ENCODE data around the gene SMG6. TPM values are rescaled to one million over a fixed set of nuclear protein-coding genes. Genes with fewer than 3 reads are reported as not detected.
A peak's percentile ranks its signal among the peaks of the same experiment; 100 is the strongest.

Gene SMG6
- total and polyA plus RNA-seq, 2 of the 8 experiments (the other 6 are each of a cell fraction or from before 2014, with no cell fraction given) = 18.5 to 25.2 TPM

- TF ChIP-seq EZH2 (IDR thresholded peaks at IDR 0.05; ENCODE audit: low read depth, low read length, severe bottlenecking) (no peak), POLR2AphosphoS5 (IDR thresholded peaks at IDR 0.05; ENCODE audit: low read depth, low read length) (no peak), EGR1 (IDR thresholded peaks at IDR 0.05; ENCODE audit: borderline replicate concordance, low read depth, low read length) (no peak), E2F6 (IDR thresholded peaks at IDR 0.05) (no peak), SIX5 (IDR thresholded peaks at IDR 0.05; ENCODE audit: low read depth, low read length) (no peak), CEBPB (IDR thresholded peaks at IDR 0.05; ENCODE audit: low read depth, low read length) (no peak), GTF2F1 (IDR thresholded peaks at IDR 0.05; ENCODE audit: borderline replicate concordance, low read depth, low read length) (no peak), BACH1 (IDR thresholded peaks at IDR 0.05; ENCODE audit: low read length) (no peak), TAF1 (IDR thresholded peaks at IDR 0.05; ENCODE audit: low read depth, low read length) (no peak), FOSL1 (IDR thresholded peaks at IDR 0.05; ENCODE audit: insufficient read depth, low read depth, low read length) (no peak), KDM1A (IDR thresholded peaks at IDR 0.05; ENCODE audit: borderline replicate concordance, low read length) (no peak), SIRT6 (IDR thresholded peaks at IDR 0.05; ENCODE audit: low read length) (no peak), SIN3A (conservative IDR thresholded peaks at IDR 0.05 in 1 of 2, IDR thresholded peaks at IDR 0.05 in 1 of 2; ENCODE audit: low read depth in 1 of 2, low read length in 2 of 2) (peak; percentile 85 to 96; a peak in 3 of 4 replicates), SRF (IDR thresholded peaks at IDR 0.05; ENCODE audit: low read depth, low read length) (no peak)
These were observed 166.1 kb downstream of the SMG6 start (continued) for GRCh38 chr17:2137342-2138098.
